GM18951 (cell line): Measurements from ENCODE around the gene THRA.

Source experiments
- POLR2A ChIP-seq: IDR thresholded peaks from 4 replicates; pipeline ENCODE4 v1.6.1; 2011; ENCODE audit warnings: mild to moderate bottlenecking; ENCODE audit not compliant: insufficient read length, insufficient read depth; ENCODE audit errors: extremely low read depth
- in situ Hi-C: fragments of 300-500 bp; cut with MboI; formaldehyde crosslinking; loops from one replicate; pipeline ENCODE4 v1.12.0; 2022; ENCODE audit warnings: low sequenced_read_pairs, mixed read lengths, inconsistent platforms; ENCODE audit not compliant: unreplicated experiment

Gene THRA

GRCh38 chr17:40063901-40064531, 1.3 kb downstream of the THRA start:
- in situ Hi-C loops, result no loop called here

GRCh38 chr17:40064971-40065768, 2.4 kb downstream of the THRA start:
- in situ Hi-C loops, result no loop called here
- TF ChIP-seq POLR2A, result no peak

More at GRCh38 chr17:40063901-40064531, 1.3 kb downstream of the THRA start:
- no peak for TF ChIP-seq POLR2A

- TF ChIP-seq POLR2A, result no peak
Observed at GRCh38 chr17:40065769-40066510, 3.2 kb downstream of the THRA start.

GRCh38 chr17:40067710-40068109, 4.9 kb downstream of the THRA start:
- in situ Hi-C loops, result no loop called here
- no peak for TF ChIP-seq POLR2A

More at GRCh38 chr17:40065769-40066510, 3.2 kb downstream of the THRA start:
- in situ Hi-C loops, result no loop called here

GRCh38 chr17:40068129-40068581, 5.4 kb downstream of the THRA start:
- TF ChIP-seq POLR2A, result no peak

GRCh38 chr17:40068584-40068916, 5.8 kb downstream of the THRA start:
- no peak for TF ChIP-seq POLR2A
- in situ Hi-C loops, result no loop called here

More at GRCh38 chr17:40068129-40068581, 5.4 kb downstream of the THRA start:
- in situ Hi-C loops, result no loop called here

GRCh38 chr17:40068917-40069750, 6.4 kb downstream of the THRA start:
- peak; percentile 25 for TF ChIP-seq POLR2A
- in situ Hi-C loops, result no loop called here

- in situ Hi-C loops, result no loop called here
- TF ChIP-seq POLR2A, result no peak
Observed at GRCh38 chr17:40069751-40070708, 7.3 kb downstream of the THRA start.

- in situ Hi-C loops, result no loop called here
- no peak for TF ChIP-seq POLR2A
Observed at GRCh38 chr17:40070709-40071312, 8.0 kb downstream of the THRA start.

- TF ChIP-seq POLR2A, result no peak
- in situ Hi-C loops, result no loop called here
Observed at GRCh38 chr17:40071313-40072039, 8.7 kb downstream of the THRA start.
